HepG2 (cell line): ENCODE results near the gene ADAMTS4. TPM values are rescaled to one million over a fixed set of nuclear protein-coding genes. Genes with fewer than 3 reads are reported as not detected.

Experiments used
- ESRRA ChIP-seq: sonication (generic); formaldehyde crosslinking; IDR thresholded peaks from 2 replicates; pipeline ENCODE4 v1.5.1; 2020; ENCODE audit warnings: mild to moderate bottlenecking, low read depth, missing genetic modification reagents
- HNF4A ChIP-seq: sonication (generic); formaldehyde crosslinking; IDR thresholded peaks from 2 replicates; pipeline ENCODE4 v1.4.0; 2020; ENCODE audit warnings: missing genetic modification reagents
- MED1 ChIP-seq: sonication (generic); formaldehyde crosslinking; IDR thresholded peaks from 2 replicates; pipeline ENCODE4 v1.4.0; 2020; ENCODE audit warnings: missing genetic modification reagents
- MZF1 ChIP-seq: sonication (generic); formaldehyde crosslinking; IDR thresholded peaks from 2 replicates; pipeline ENCODE4 v1.8.1; 2023; ENCODE audit warnings: mild to moderate bottlenecking, missing genetic modification reagents, borderline replicate concordance
- NFYB ChIP-seq: sonication (generic); formaldehyde crosslinking; IDR thresholded peaks from 2 replicates; pipeline ENCODE4 v1.4.0; 2020; ENCODE audit warnings: missing genetic modification reagents
- RAD51 ChIP-seq: fragments of 450-650 bp; IDR thresholded peaks from 2 replicates; pipeline ENCODE4 v1.6.1; 2016; ENCODE audit warnings: borderline replicate concordance
- TBP ChIP-seq: sonication (generic); formaldehyde crosslinking; IDR thresholded peaks from 2 replicates; pipeline ENCODE4 v1.5.0; 2020; ENCODE audit warnings: missing genetic modification reagents
- ZNF160 ChIP-seq: sonication (generic); formaldehyde crosslinking; IDR thresholded peaks from 2 replicates; pipeline ENCODE4 v1.8.0; 2022; ENCODE audit warnings: mild to moderate bottlenecking, inconsistent platforms, missing genetic modification reagents
- ZNF44 ChIP-seq: sonication (generic); formaldehyde crosslinking; IDR thresholded peaks from 2 replicates; pipeline ENCODE4 v1.5.1; 2020; ENCODE audit warnings: mild to moderate bottlenecking, missing genetic modification reagents
- ZNF652 ChIP-seq: IDR thresholded peaks from 2 replicates; pipeline ENCODE4 v1.6.1; 2016; ENCODE audit warnings: low read depth, borderline replicate concordance
- ZNF792 ChIP-seq: IDR thresholded peaks from 2 replicates; pipeline ENCODE4 v1.6.1; 2016
- polyA plus RNA-seq, 8 experiments: library from polyadenylated mRNA; depleted of rRNA in 3 of 8; stranded (reverse) in 7 of 8; unstranded in 1 of 8; fragments of >200 nt; fragmentation: Illumina TruSeq in 4 of 8; extraction: Trizol in 4 of 8; gene quantifications; 2 replicates each; pipeline versions ENCODE4 v1.2.1 to v1.2.3, GENCODE V29; 2011 to 2016; ENCODE audit warnings: low read depth in 4 of 8, missing spikeins in 1 of 8, mixed read lengths in 1 of 8; ENCODE audit not compliant: insufficient read depth in 1 of 8
- total RNA-seq, 5 experiments: library from RNA; depleted of rRNA; stranded (reverse); fragments of >200 nt; fragmentation: Illumina TruSeq; extraction: Trizol; gene quantifications; 2 replicates each; pipeline ENCODE4 v1.2.3, GENCODE V29; 2016; ENCODE audit warnings: low read depth in 1 of 5
- TF ChIP-seq, protein P1 (sequence below): sonication (generic); formaldehyde crosslinking; IDR thresholded peaks from 2 replicates; pipeline ENCODE4 v1.5.0; 2020; ENCODE audit warnings: mild to moderate bottlenecking, missing genetic modification reagents, borderline replicate concordance
- TF ChIP-seq, protein P2 (sequence below): sonication (generic); formaldehyde crosslinking; IDR thresholded peaks from 2 replicates; pipeline ENCODE4 v1.4.0; 2020; ENCODE audit warnings: low read depth, mild to moderate bottlenecking, missing genetic modification reagents
- TF ChIP-seq, protein P3 (sequence below): sonication (generic); formaldehyde crosslinking; IDR thresholded peaks from 2 replicates; pipeline ENCODE4 v1.9.0; 2022; ENCODE audit warnings: low read depth, missing genetic modification reagents
- TF ChIP-seq, protein P4 (sequence below): IDR thresholded peaks from 2 replicates; pipeline ENCODE4 v1.6.1; 2016; ENCODE audit warnings: missing compliant biosample characterization, missing genetic modification reagents, borderline replicate concordance

The ADAMTS4 gene
- total and polyA plus RNA-seq, 2 of the 13 experiments (the other 11 are each of a cell fraction or from before 2014, with no cell fraction given): 0.51 to 1.7 TPM

DNA sequence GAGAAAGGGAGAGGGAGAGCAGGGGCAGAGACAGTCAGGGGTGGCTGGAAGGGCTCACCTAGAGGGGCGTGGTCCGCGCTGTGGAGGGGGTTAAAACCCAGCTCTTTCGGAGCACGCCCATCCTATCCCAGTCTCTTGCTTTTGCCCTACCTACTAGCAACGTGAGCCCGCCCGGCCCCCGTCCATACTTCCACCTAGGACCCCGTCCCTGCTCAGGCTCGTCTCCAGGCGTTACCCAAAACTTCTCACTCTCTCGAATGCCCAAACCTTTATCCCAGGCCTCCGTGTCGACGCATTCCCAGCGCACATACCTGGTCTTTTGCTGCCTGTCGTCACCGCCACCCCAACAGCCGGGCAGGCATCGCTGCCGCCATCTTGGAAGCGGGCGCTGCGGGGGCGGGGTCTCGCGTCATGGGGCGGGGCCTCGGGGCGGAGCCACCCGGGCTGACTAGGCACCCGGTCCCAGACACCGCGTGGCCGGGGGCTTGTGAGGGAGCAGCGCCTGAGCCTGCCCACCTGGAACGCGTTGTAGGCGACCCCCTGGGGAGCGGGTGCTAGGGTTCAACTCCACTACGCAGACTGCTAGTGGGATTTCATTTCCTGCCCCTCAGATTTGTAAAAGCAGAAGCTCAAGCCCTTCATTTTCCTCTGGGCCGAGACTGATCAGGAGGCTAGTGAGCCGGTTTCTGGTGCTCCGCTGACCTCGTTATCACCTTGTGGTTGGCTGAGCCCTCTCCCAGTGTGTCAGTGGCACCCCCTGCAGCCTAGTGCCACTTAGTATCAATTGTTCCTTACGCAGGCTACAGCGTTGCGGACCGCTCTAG is 21.5 kb downstream of the ADAMTS4 start, which contains the start of gene B4GALT3 (continued):
- TF ChIP-seq, protein P1, sequence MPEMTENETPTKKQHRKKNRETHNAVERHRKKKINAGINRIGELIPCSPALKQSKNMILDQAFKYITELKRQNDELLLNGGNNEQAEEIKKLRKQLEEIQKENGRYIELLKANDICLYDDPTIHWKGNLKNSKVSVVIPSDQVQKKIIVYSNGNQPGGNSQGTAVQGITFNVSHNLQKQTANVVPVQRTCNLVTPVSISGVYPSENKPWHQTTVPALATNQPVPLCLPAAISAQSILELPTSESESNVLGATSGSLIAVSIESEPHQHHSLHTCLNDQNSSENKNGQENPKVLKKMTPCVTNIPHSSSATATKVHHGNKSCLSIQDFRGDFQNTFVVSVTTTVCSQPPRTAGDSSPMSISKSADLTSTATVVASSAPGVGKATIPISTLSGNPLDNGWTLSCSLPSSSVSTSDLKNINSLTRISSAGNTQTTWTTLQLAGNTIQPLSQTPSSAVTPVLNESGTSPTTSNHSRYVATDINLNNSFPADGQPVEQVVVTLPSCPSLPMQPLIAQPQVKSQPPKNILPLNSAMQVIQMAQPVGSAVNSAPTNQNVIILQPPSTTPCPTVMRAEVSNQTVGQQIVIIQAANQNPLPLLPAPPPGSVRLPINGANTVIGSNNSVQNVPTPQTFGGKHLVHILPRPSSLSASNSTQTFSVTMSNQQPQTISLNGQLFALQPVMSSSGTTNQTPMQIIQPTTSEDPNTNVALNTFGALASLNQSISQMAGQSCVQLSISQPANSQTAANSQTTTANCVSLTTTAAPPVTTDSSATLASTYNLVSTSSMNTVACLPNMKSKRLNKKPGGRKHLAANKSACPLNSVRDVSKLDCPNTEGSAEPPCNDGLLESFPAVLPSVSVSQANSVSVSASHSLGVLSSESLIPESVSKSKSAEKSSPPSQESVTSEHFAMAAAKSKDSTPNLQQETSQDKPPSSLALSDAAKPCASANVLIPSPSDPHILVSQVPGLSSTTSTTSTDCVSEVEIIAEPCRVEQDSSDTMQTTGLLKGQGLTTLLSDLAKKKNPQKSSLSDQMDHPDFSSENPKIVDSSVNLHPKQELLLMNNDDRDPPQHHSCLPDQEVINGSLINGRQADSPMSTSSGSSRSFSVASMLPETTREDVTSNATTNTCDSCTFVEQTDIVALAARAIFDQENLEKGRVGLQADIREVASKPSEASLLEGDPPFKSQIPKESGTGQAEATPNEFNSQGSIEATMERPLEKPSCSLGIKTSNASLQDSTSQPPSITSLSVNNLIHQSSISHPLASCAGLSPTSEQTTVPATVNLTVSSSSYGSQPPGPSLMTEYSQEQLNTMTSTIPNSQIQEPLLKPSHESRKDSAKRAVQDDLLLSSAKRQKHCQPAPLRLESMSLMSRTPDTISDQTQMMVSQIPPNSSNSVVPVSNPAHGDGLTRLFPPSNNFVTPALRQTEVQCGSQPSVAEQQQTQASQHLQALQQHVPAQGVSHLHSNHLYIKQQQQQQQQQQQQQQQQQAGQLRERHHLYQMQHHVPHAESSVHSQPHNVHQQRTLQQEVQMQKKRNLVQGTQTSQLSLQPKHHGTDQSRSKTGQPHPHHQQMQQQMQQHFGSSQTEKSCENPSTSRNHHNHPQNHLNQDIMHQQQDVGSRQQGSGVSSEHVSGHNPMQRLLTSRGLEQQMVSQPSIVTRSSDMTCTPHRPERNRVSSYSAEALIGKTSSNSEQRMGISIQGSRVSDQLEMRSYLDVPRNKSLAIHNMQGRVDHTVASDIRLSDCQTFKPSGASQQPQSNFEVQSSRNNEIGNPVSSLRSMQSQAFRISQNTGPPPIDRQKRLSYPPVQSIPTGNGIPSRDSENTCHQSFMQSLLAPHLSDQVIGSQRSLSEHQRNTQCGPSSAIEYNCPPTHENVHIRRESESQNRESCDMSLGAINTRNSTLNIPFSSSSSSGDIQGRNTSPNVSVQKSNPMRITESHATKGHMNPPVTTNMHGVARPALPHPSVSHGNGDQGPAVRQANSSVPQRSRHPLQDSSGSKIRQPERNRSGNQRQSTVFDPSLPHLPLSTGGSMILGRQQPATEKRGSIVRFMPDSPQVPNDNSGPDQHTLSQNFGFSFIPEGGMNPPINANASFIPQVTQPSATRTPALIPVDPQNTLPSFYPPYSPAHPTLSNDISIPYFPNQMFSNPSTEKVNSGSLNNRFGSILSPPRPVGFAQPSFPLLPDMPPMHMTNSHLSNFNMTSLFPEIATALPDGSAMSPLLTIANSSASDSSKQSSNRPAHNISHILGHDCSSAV (CRISPR knock-in tag): no peak
- TF ChIP-seq ZNF652 (CRISPR knock-in tag): peak; percentile 10; the same call in 1 of the 2 replicates
- TF ChIP-seq ESRRA (CRISPR knock-in tag): peak; percentile 85; the same call in 1 of the 2 replicates
- TF ChIP-seq NFYB (CRISPR knock-in tag): peak; percentile 45; the same call in 1 of the 2 replicates
- TF ChIP-seq ZNF160 (CRISPR knock-in tag): peak; percentile 85
- no peak; the same call in 1 of the 2 replicates for TF ChIP-seq ZNF44 (CRISPR knock-in tag)
- no peak; the same call in 1 of the 2 replicates for TF ChIP-seq MZF1
- TF ChIP-seq, protein P2, sequence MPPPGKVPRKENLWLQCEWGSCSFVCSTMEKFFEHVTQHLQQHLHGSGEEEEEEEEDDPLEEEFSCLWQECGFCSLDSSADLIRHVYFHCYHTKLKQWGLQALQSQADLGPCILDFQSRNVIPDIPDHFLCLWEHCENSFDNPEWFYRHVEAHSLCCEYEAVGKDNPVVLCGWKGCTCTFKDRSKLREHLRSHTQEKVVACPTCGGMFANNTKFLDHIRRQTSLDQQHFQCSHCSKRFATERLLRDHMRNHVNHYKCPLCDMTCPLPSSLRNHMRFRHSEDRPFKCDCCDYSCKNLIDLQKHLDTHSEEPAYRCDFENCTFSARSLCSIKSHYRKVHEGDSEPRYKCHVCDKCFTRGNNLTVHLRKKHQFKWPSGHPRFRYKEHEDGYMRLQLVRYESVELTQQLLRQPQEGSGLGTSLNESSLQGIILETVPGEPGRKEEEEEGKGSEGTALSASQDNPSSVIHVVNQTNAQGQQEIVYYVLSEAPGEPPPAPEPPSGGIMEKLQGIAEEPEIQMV (CRISPR knock-in tag): peak; percentile 60; the same call in 1 of the 2 replicates
- peak; percentile 66; the same call in 1 of the 2 replicates for TF ChIP-seq MED1
- no peak for TF ChIP-seq TBP (CRISPR knock-in tag)
- TF ChIP-seq HNF4A: no peak; the same call in 1 of the 2 replicates
- TF ChIP-seq, protein P3, sequence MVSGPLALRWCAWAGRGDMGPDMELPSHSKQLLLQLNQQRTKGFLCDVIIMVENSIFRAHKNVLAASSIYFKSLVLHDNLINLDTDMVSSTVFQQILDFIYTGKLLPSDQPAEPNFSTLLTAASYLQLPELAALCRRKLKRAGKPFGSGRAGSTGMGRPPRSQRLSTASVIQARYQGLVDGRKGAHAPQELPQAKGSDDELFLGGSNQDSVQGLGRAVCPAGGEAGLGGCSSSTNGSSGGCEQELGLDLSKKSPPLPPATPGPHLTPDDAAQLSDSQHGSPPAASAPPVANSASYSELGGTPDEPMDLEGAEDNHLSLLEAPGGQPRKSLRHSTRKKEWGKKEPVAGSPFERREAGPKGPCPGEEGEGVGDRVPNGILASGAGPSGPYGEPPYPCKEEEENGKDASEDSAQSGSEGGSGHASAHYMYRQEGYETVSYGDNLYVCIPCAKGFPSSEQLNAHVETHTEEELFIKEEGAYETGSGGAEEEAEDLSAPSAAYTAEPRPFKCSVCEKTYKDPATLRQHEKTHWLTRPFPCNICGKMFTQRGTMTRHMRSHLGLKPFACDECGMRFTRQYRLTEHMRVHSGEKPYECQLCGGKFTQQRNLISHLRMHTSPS (CRISPR knock-in tag): no peak
- TF ChIP-seq RAD51: no peak
- peak; percentile 41; the same call in 1 of the 2 replicates for TF ChIP-seq ZNF792
- TF ChIP-seq, protein P4, sequence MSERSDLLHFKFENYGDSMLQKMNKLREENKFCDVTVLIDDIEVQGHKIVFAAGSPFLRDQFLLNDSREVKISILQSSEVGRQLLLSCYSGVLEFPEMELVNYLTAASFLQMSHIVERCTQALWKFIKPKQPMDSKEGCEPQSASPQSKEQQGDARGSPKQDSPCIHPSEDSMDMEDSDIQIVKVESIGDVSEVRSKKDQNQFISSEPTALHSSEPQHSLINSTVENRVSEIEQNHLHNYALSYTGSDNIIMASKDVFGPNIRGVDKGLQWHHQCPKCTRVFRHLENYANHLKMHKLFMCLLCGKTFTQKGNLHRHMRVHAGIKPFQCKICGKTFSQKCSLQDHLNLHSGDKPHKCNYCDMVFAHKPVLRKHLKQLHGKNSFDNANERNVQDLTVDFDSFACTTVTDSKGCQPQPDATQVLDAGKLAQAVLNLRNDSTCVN (CRISPR knock-in tag): peak; percentile 81; the same call in 1 of the 2 replicates
